ENCODE data around the gene ACOX1. TPM values are rescaled to one million over a fixed set of nuclear protein-coding genes. Genes with fewer than 3 reads are reported as not detected.
A peak's percentile ranks its signal among the peaks of the same experiment; 100 is the strongest.

ACOX1 gene
- total and polyA plus RNA-seq, 2 of the 13 experiments (the other 11 are each of a cell fraction or from before 2014, with no cell fraction given) = 86.4 to 120 TPM

DNA sequence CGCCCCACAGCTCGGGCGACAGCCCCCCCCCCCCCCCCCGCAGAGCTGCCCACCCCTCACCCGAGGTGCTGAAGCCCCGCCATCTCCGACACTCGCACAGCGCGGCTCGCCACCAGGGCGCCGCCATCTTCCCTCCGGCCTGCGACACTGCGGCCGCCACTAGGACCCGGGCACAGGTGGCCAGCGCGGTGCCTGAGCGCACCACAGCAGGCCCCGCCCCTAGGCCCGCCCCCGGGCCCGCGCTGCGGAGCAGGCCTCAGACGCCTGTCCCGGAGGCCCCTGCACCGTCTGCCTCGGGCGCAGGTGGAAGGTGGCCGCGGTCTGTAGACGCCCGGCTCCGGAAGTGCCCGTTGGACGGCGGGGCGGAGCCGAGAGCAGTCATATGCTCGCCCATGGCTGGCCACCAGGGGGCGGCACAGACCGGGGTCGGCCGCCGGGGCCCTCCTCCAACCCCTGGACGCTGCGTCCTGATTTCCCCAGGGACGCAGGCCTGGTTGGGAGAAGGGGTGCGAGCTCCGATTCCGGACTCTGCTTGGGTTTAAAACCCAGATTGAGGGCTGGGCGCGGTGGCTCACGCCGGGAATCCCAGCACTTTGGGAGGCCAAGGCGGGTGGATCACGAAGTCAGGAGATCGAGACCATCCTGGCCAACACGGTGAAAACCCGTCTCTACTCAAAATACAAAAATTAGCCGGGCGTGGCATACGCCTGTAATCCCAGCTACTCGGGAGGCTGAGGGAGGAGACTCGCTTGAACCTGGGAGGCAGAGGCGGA lies 74.0 kb downstream of the ACOX1 start, which contains the start of gene MRPL38 (continued):
- TF ChIP-seq, protein P1, sequence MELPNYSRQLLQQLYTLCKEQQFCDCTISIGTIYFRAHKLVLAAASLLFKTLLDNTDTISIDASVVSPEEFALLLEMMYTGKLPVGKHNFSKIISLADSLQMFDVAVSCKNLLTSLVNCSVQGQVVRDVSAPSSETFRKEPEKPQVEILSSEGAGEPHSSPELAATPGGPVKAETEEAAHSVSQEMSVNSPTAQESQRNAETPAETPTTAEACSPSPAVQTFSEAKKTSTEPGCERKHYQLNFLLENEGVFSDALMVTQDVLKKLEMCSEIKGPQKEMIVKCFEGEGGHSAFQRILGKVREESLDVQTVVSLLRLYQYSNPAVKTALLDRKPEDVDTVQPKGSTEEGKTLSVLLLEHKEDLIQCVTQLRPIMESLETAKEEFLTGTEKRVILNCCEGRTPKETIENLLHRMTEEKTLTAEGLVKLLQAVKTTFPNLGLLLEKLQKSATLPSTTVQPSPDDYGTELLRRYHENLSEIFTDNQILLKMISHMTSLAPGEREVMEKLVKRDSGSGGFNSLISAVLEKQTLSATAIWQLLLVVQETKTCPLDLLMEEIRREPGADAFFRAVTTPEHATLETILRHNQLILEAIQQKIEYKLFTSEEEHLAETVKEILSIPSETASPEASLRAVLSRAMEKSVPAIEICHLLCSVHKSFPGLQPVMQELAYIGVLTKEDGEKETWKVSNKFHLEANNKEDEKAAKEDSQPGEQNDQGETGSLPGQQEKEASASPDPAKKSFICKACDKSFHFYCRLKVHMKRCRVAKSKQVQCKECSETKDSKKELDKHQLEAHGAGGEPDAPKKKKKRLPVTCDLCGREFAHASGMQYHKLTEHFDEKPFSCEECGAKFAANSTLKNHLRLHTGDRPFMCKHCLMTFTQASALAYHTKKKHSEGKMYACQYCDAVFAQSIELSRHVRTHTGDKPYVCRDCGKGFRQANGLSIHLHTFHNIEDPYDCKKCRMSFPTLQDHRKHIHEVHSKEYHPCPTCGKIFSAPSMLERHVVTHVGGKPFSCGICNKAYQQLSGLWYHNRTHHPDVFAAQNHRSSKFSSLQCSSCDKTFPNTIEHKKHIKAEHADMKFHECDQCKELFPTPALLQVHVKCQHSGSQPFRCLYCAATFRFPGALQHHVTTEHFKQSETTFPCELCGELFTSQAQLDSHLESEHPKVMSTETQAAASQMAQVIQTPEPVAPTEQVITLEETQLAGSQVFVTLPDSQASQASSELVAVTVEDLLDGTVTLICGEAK (IDR thresholded peaks at IDR 0.05) = no peak
- TF ChIP-seq, protein P1 (CRISPR knock-in tag; IDR thresholded peaks at IDR 0.05) = peak; percentile 75; the same call in 1 of the 2 replicates
- TF ChIP-seq ZNF678 (CRISPR knock-in tag; IDR thresholded peaks at IDR 0.05) = peak; percentile 70; the same call in 1 of the 2 replicates
- peak; percentile 78; the same call in 1 of the 2 replicates for TF ChIP-seq ZNF615 (CRISPR knock-in tag; IDR thresholded peaks at IDR 0.05; ENCODE audit: borderline replicate concordance)
- TF ChIP-seq FIP1L1 (IDR thresholded peaks at IDR 0.05; ENCODE audit: borderline replicate concordance, insufficient read depth, low read depth, low read length) = no peak
- TF ChIP-seq FOXC1 (CRISPR knock-in tag; IDR thresholded peaks at IDR 0.05; ENCODE audit: borderline replicate concordance) = peak; percentile 94; the same call in 1 of the 2 replicates
- TF ChIP-seq, protein P2, sequence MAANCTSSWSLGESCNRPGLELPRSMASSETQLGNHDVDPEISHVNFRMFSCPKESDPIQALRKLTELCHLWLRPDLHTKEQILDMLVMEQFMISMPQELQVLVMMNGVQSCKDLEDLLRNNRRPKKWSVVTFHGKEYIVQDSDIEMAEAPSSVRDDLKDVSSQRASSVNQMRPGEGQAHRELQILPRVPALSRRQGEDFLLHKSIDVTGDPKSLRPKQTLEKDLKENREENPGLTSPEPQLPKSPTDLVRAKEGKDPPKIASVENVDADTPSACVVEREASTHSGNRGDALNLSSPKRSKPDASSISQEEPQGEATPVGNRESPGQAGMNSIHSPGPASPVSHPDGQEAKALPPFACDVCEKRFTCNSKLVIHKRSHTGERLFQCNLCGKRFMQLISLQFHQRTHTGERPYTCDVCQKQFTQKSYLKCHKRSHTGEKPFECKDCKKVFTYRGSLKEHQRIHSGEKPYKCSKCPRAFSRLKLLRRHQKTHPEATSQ (CRISPR knock-in tag; IDR thresholded peaks at IDR 0.05; ENCODE audit: borderline replicate concordance) = peak; percentile 80
- peak; percentile 99 for TF ChIP-seq KDM3A (CRISPR knock-in tag; IDR thresholded peaks at IDR 0.05; ENCODE audit: low read depth)
- TF ChIP-seq ZFAT (CRISPR knock-in tag; conservative IDR thresholded peaks at IDR 0.05) = no peak
- no peak for TF ChIP-seq ZBTB21 (CRISPR knock-in tag; IDR thresholded peaks at IDR 0.05)
- TF ChIP-seq ZNF274 (CRISPR knock-in tag; IDR thresholded peaks at IDR 0.05) = peak; percentile 93
- no peak for TF ChIP-seq TCF12 (IDR thresholded peaks at IDR 0.05)
- peak; percentile 92; the same call in 1 of the 2 replicates for TF ChIP-seq TCF12 (CRISPR knock-in tag; IDR thresholded peaks at IDR 0.05)
- peak; percentile 98 for TF ChIP-seq SPEN (CRISPR knock-in tag; IDR thresholded peaks at IDR 0.05; ENCODE audit: low read depth)
- TF ChIP-seq ZSCAN21 (CRISPR knock-in tag; IDR thresholded peaks at IDR 0.05; ENCODE audit: borderline replicate concordance) = peak; percentile 61; the same call in 1 of the 2 replicates
- peak; percentile 74; the same call in 1 of the 2 replicates for TF ChIP-seq SNAI1 (CRISPR knock-in tag; IDR thresholded peaks at IDR 0.05; ENCODE audit: borderline replicate concordance)
- peak; percentile 76; the same call in 1 of the 2 replicates for TF ChIP-seq FOXJ3 (CRISPR knock-in tag; IDR thresholded peaks at IDR 0.05; ENCODE audit: borderline replicate concordance)
- TF ChIP-seq ZSCAN29 (CRISPR knock-in tag; conservative IDR thresholded peaks at IDR 0.05) = peak; percentile 94
- TF ChIP-seq SP2 (CRISPR knock-in tag; IDR thresholded peaks at IDR 0.05) = peak; percentile 36; the same call in 1 of the 2 replicates
